NK-92 (cell line): Measurements from ENCODE around the gene COBL.

Experiments
- DNase-seq: peaks from one replicate; lab custom pipeline; 2025; ENCODE audit not compliant: unreplicated experiment; lab: John Stamatoyannopoulos, UW

Gene COBL

GRCh38 chr7:51256209-51256781 lies 60.3 kb downstream of the COBL start:
- no peak for DNase-seq

GRCh38 chr7:51255536-51256208 lies 60.9 kb downstream of the COBL start:
- no peak for DNase-seq

GRCh38 chr7:51255036-51255435 lies 61.6 kb downstream of the COBL start:
- DNase-seq: no peak

GRCh38 chr7:51253157-51253556 lies 63.5 kb downstream of the COBL start:
- no peak for DNase-seq

GRCh38 chr7:51251290-51251689 lies 65.3 kb downstream of the COBL start:
- DNase-seq: no peak

GRCh38 chr7:51250512-51250911 lies 66.1 kb downstream of the COBL start:
- DNase-seq: no peak

GRCh38 chr7:51249991-51250390 lies 66.6 kb downstream of the COBL start:
- DNase-seq: no peak

GRCh38 chr7:51249187-51249945 lies 67.2 kb downstream of the COBL start:
- DNase-seq: no peak

- no peak for DNase-seq
Measured at GRCh38 chr7:51246258-51247245, 70.1 kb downstream of the COBL start.

GRCh38 chr7:51244885-51245284 lies 71.7 kb downstream of the COBL start:
- DNase-seq: no peak

GRCh38 chr7:51244053-51244452 lies 72.6 kb downstream of the COBL start:
- DNase-seq: no peak

- no peak for DNase-seq
Measured at GRCh38 chr7:51243631-51244030, 73.0 kb downstream of the COBL start.

- DNase-seq: no peak
Measured at GRCh38 chr7:51242881-51243518, 73.6 kb downstream of the COBL start.

- no peak for DNase-seq
Measured at GRCh38 chr7:51242007-51242691, 74.5 kb downstream of the COBL start.

- DNase-seq: no peak
Measured at GRCh38 chr7:51240868-51241267, 75.7 kb downstream of the COBL start.

GRCh38 chr7:51239691-51240090 lies 76.9 kb downstream of the COBL start:
- DNase-seq: no peak

GRCh38 chr7:51238981-51239495 lies 77.6 kb downstream of the COBL start:
- DNase-seq: no peak

- no peak for DNase-seq
Measured at GRCh38 chr7:51237446-51238133, 79.0 kb downstream of the COBL start.

- no peak for DNase-seq
Measured at GRCh38 chr7:51236470-51237132, 80.0 kb downstream of the COBL start.
